Forelimb muscle (tissue), 1 donor: ENCODE results near the gene PDE6G. TPM values are rescaled to one million over a fixed set of nuclear protein-coding genes. Genes with fewer than 3 reads are reported as not detected.
A peak's percentile ranks its signal among the peaks of the same experiment; 100 is the strongest.
"Not testable (repeated sequence)": the region's sequence is repeated elsewhere in the genome, so short reads cannot be mapped to it uniquely, and the experiment has no call there.

Source experiments
- DNase-seq: peaks from one replicate; pipeline ENCODE4 v3.0.0-alpha.2; 2013; ENCODE audit warnings: low read depth
- polyA plus RNA-seq: library from polyadenylated mRNA; unstranded; fragments of 120-200 nt; gene quantifications from one replicate; pipeline ENCODE4 v1.2.1, GENCODE V29; 2013; ENCODE audit not compliant: insufficient read length

PDE6G gene
- polyA plus RNA-seq, 1 donor = 3.9 TPM

- no peak for DNase-seq
Measured at GRCh38 chr17:81687770-81688541, 31.6 kb upstream of the PDE6G start.

- DNase-seq = no peak
Measured at GRCh38 chr17:81686614-81687013, 30.3 kb upstream of the PDE6G start.

GRCh38 chr17:81685108-81685507 lies 28.8 kb upstream of the PDE6G start:
- no peak for DNase-seq

GRCh38 chr17:81684442-81684911 lies 28.1 kb upstream of the PDE6G start:
- no peak for DNase-seq

- DNase-seq = peak; percentile 98
Measured at GRCh38 chr17:81683584-81684441, 27.5 kb upstream of the PDE6G start, which contains the start of the genes ARL16 and HGS. Gene ARL16 (minus strand): TSS chr17:81683797. CDS start chr17:81683753, 44 bp downstream. Gene HGS (plus strand): TSS chr17:81684011. CDS start chr17:81684067, 56 bp downstream.

GRCh38 chr17:81683208-81683583 lies 26.9 kb upstream of the PDE6G start:
- no peak for DNase-seq

- no peak for DNase-seq
Measured at GRCh38 chr17:81682565-81683207, 26.3 kb upstream of the PDE6G start.

- DNase-seq = no peak
Measured at GRCh38 chr17:81681672-81682071, 25.3 kb upstream of the PDE6G start.

- DNase-seq = no peak
Measured at GRCh38 chr17:81680150-81680549, 23.8 kb upstream of the PDE6G start.

GRCh38 chr17:81676906-81677305 lies 20.6 kb upstream of the PDE6G start:
- DNase-seq = no peak

GRCh38 chr17:81675515-81676221 lies 19.3 kb upstream of the PDE6G start:
- not testable (repeated sequence) for DNase-seq

- no peak for DNase-seq
Measured at GRCh38 chr17:81673561-81674258, 17.4 kb upstream of the PDE6G start.

- DNase-seq = no peak
Measured at GRCh38 chr17:81672954-81673353, 16.6 kb upstream of the PDE6G start.

GRCh38 chr17:81672504-81672903 lies 16.2 kb upstream of the PDE6G start:
- DNase-seq = no peak

GRCh38 chr17:81667754-81668153 lies 11.4 kb upstream of the PDE6G start:
- no peak for DNase-seq

- DNase-seq = peak; percentile 85
Measured at GRCh38 chr17:81666342-81667191, 10.2 kb upstream of the PDE6G start, which contains the start of the genes CCDC137 and OXLD1. Gene CCDC137 (plus strand): TSS chr17:81666737. CDS start chr17:81666767, 30 bp downstream. Gene OXLD1 (minus strand): TSS chr17:81666605. CDS start chr17:81666577, 28 bp downstream.

GRCh38 chr17:81666092-81666341 lies 9.7 kb upstream of the PDE6G start:
- no peak for DNase-seq

- no peak for DNase-seq
Measured at GRCh38 chr17:81665205-81666091, 9.1 kb upstream of the PDE6G start.

- no peak for DNase-seq
Measured at GRCh38 chr17:81664051-81664470, 7.7 kb upstream of the PDE6G start.
